ENCODE data around the gene LPP.

DNA sequence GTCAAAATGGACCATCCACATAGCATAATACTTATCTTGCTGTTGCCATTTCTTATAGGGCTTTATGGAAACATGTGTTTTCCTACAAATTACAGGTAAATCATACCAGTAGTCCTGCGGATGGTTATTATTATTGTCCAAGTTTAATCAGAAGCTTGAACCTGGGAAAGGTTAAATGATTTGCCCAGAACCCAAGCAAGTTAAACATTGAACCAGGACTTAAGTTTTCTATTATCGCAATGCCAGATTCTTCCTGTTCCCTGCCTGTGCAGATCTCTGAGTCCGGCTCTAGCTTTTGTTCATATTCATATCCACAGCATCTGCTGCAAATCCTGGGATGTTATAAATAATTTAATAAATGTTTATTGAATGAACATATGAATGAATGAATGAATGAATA lies 12.5 kb downstream of the LPP start:
- TF ChIP-seq, protein P1, sequence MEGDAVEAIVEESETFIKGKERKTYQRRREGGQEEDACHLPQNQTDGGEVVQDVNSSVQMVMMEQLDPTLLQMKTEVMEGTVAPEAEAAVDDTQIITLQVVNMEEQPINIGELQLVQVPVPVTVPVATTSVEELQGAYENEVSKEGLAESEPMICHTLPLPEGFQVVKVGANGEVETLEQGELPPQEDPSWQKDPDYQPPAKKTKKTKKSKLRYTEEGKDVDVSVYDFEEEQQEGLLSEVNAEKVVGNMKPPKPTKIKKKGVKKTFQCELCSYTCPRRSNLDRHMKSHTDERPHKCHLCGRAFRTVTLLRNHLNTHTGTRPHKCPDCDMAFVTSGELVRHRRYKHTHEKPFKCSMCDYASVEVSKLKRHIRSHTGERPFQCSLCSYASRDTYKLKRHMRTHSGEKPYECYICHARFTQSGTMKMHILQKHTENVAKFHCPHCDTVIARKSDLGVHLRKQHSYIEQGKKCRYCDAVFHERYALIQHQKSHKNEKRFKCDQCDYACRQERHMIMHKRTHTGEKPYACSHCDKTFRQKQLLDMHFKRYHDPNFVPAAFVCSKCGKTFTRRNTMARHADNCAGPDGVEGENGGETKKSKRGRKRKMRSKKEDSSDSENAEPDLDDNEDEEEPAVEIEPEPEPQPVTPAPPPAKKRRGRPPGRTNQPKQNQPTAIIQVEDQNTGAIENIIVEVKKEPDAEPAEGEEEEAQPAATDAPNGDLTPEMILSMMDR (IDR thresholded peaks at IDR 0.05), result no peak
- no peak for TF ChIP-seq ZFX (IDR thresholded peaks at IDR 0.05; ENCODE audit: borderline replicate concordance)

All from 22Rv1 (cell line).